Activated CD8-positive, alpha-beta memory T cell treated with anti-CD3 and anti-CD28 coated beads, Interleukin-2, amount 50 U/mL, for 24 hours (primary cell): ENCODE results near the gene STYK1.
"Not testable (repeated sequence)": the region's sequence is repeated elsewhere in the genome, so short reads cannot be mapped to it uniquely, and the experiment has no call there.

Experiments
- DNase-seq: peaks from one replicate; pipeline ENCODE4 v3.0.0-alpha.2; 2020; ENCODE audit errors: extremely low read depth

STYK1 gene

GRCh38 chr12:10689146-10689545, 15.3 kb upstream of the STYK1 start:
- DNase-seq, result no peak

GRCh38 chr12:10688042-10688441, 14.2 kb upstream of the STYK1 start:
- no peak for DNase-seq

- no peak for DNase-seq
These were observed 1.5 kb downstream of the STYK1 start for GRCh38 chr12:10672231-10672868.

- no peak for DNase-seq
These were observed 4.3 kb downstream of the STYK1 start for GRCh38 chr12:10669533-10669932.

GRCh38 chr12:10668526-10668925, 5.3 kb downstream of the STYK1 start:
- no peak for DNase-seq

- DNase-seq, result no peak
These were observed 6.3 kb downstream of the STYK1 start for GRCh38 chr12:10667581-10667980.

GRCh38 chr12:10664499-10664898, 9.4 kb downstream of the STYK1 start:
- DNase-seq, result no peak

GRCh38 chr12:10663869-10664268, 10.0 kb downstream of the STYK1 start:
- DNase-seq, result no peak

- DNase-seq, result no peak
These were observed 12.5 kb downstream of the STYK1 start for GRCh38 chr12:10661338-10661737.

GRCh38 chr12:10654003-10654402, 19.8 kb downstream of the STYK1 start:
- DNase-seq, result no peak

GRCh38 chr12:10652192-10652591, 21.7 kb downstream of the STYK1 start:
- no peak for DNase-seq

GRCh38 chr12:10646576-10646975, 27.3 kb downstream of the STYK1 start:
- not testable (repeated sequence) for DNase-seq

GRCh38 chr12:10645910-10646309, 27.9 kb downstream of the STYK1 start:
- DNase-seq, result no peak

- DNase-seq, result no peak
These were observed 31.9 kb downstream of the STYK1 start for GRCh38 chr12:10641735-10642500.

- no peak for DNase-seq
These were observed 35.1 kb downstream of the STYK1 start for GRCh38 chr12:10638728-10639127.

- DNase-seq, result no peak
These were observed 37.2 kb downstream of the STYK1 start for GRCh38 chr12:10636611-10637010.

GRCh38 chr12:10636124-10636523, 37.7 kb downstream of the STYK1 start:
- no peak for DNase-seq

- no peak for DNase-seq
These were observed 38.5 kb downstream of the STYK1 start for GRCh38 chr12:10635306-10635705.

GRCh38 chr12:10634427-10634826, 39.4 kb downstream of the STYK1 start:
- no peak for DNase-seq

GRCh38 chr12:10633541-10633940, 40.3 kb downstream of the STYK1 start:
- DNase-seq, result no peak

GRCh38 chr12:10632226-10632625, 41.6 kb downstream of the STYK1 start:
- no peak for DNase-seq

- DNase-seq, result no peak
These were observed 49.2 kb downstream of the STYK1 start for GRCh38 chr12:10624605-10625004.

- DNase-seq, result no peak
These were observed 50.7 kb downstream of the STYK1 start for GRCh38 chr12:10623131-10623530.

GRCh38 chr12:10621278-10621677, 52.6 kb downstream of the STYK1 start:
- no peak for DNase-seq
